ENCODE data around the gene TRIM52. TPM values are rescaled to one million over a fixed set of nuclear protein-coding genes. Genes with fewer than 3 reads are reported as not detected.
A peak's percentile ranks its signal among the peaks of the same experiment; 100 is the strongest.
"Not testable (repeated sequence)": the region's sequence is repeated elsewhere in the genome, so short reads cannot be mapped to it uniquely, and the experiment has no call there.

Gene TRIM52
- total RNA-seq, 1 experiment from 2014 or later = 5.7 TPM

GRCh38 chr5:181215997-181216989, 44.6 kb downstream of the TRIM52 start:
- DNase-seq (ENCODE audit: low read depth) = no peak

DNA sequence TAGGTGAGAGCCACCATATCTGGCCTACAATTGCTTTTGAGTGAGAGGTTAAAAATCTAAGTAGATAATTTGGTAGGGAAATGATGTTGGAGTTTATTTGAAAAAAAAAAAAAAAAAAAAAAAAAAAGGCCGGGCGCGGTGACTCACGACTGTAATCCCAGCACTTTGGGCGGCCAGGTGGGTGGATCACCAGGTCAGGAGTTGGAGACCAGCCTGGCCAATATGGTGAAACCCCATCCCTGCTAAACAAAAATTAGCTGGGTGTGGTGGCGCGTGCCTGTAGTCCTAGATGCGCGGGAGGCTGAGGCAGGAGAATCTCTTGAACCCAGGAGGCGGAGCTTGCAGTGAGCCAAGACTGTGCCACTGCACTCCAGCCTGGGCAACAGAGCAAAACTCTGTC, 46.7 kb downstream of the TRIM52 start:
- not testable (repeated sequence) for DNase-seq (ENCODE audit: low read depth)

GRCh38 chr5:181212934-181213333, 48.0 kb downstream of the TRIM52 start:
- no peak for DNase-seq (ENCODE audit: low read depth)

GRCh38 chr5:181212080-181212479, 48.9 kb downstream of the TRIM52 start:
- DNase-seq (ENCODE audit: low read depth) = no peak

GRCh38 chr5:181211208-181211607, 49.7 kb downstream of the TRIM52 start:
- no peak for DNase-seq (ENCODE audit: low read depth)

DNA sequence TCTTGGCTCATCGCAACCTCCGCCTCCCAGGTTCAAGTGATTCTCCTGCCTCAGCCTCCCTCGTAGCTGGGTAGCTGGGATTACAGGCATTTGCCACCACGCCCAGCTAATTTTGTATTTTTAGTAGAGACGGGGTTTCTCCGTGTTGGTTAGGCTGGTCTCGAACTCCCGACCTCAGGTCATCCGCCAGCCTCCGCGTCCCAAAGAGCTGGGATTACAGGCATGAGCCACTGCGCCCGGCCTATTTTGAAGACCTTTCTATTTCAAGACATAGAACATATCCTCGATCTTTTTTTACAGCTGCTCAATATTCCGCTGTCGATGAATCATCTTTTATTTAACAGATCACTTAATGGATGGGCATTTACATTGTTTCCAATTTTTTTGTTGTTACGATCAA, 50.2 kb downstream of the TRIM52 start:
- DNase-seq (ENCODE audit: low read depth) = not testable (repeated sequence)

GRCh38 chr5:181210148-181210547, 50.8 kb downstream of the TRIM52 start:
- DNase-seq (ENCODE audit: low read depth) = not testable (repeated sequence)

DNA sequence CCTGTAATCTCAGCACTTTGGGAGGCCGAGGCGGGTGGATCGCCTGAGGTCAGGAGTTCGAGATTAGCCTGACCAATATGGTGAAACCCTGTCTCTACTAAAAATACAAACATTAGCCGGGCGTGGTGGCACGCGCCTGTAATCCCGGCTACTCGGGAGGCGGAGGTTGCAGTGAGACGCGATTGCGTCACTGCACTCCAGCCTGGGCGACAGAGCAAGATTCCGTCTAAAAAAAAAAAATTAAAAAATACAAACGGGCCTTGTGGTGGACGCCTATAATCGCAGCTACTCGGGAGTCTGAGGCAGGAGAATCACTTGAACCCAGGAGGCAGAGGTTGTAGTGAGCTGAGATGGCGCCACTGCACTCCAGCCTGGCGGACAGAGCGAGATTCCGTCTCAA, 51.9 kb downstream of the TRIM52 start:
- not testable (repeated sequence) for DNase-seq (ENCODE audit: low read depth)

DNA sequence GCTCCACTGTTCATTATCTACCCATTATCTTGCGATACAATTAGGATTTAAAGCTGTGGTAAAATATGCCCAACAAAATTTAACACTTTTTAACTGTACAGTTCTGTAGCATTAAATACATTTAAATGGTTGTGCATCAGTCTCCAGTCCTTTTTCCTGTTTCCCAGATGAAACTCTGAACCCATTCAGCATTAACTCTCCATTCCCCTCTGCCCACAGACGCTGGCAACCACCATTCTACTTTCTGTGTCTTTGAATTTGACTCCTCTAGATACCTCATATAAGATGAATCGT, 53.0 kb downstream of the TRIM52 start:
- DNase-seq (ENCODE audit: low read depth) = no peak

DNA sequence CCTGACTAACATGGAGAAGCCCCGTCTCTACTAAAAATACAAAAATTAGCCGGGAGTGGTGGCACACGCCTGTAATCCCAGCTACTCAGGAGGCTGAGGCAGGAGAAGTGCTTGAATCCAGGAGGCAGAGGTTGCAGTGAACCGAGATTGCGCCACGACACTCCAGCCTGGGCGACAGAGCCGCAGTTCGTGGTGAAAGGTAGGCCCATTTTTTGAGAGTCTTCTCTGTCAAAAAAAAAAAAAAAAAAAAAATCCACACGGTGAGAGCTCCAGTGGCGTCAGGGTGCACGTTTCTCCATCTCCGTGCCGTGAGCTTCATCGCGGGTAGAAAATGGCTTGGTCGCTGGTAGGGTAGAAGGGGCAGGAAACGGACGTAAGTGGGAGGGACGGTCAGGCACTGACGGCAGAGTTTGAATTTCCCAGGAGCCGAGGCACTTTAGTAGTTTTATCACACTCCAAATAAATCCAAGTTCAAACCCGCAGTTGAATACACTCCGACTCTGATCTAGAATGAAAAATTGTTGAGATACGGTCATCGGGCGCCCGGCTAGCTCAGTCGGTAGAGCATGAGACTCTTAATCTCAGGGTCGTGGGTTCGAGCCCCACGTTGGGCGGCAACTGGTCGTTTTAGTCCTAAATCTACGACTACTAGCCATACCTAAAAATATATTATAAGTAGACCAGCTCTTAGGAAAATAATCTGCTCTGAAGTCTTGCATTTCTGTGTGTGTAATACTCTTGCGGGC, 53.6 kb downstream of the TRIM52 start:
- peak; percentile 92 for DNase-seq (ENCODE audit: low read depth)

- no peak for DNase-seq (ENCODE audit: low read depth)
These were observed 54.9 kb downstream of the TRIM52 start for GRCh38 chr5:181205761-181206649.

Other genes starting within 250 kb of the TRIM52 start
- gene BTNL9, start 220.9 kb downstream of the TRIM52 start, total RNA-seq (2014; rRNA removed) = not detected in 2 replicates
- not detected in 2 replicates for gene OR2V1, start 130.0 kb downstream of the TRIM52 start, total RNA-seq (2014; rRNA removed)
- gene OR2V2, start 113.6 kb downstream of the TRIM52 start, total RNA-seq (2014; rRNA removed) = not detected in 2 replicates
- gene TRIM7, start 55.9 kb downstream of the TRIM52 start, total RNA-seq (2014; rRNA removed) = 1.5 and 1.6 TPM in 2 replicates
- gene TRIM41, start 37.9 kb downstream of the TRIM52 start, total RNA-seq (2014; rRNA removed) = 14.4 and 18.8 TPM in 2 replicates
- gene RACK1, start 17.2 kb downstream of the TRIM52 start, total RNA-seq (2014; rRNA removed) = 2,805 and 3,118 TPM in 2 replicates
- not detected in 2 replicates for gene OR4F3, start 106.1 kb upstream of the TRIM52 start, total RNA-seq (2014; rRNA removed)

All from LHCN-M2 (cell line).